ENCODE results near the gene NPFF.

The NPFF gene

DNA sequence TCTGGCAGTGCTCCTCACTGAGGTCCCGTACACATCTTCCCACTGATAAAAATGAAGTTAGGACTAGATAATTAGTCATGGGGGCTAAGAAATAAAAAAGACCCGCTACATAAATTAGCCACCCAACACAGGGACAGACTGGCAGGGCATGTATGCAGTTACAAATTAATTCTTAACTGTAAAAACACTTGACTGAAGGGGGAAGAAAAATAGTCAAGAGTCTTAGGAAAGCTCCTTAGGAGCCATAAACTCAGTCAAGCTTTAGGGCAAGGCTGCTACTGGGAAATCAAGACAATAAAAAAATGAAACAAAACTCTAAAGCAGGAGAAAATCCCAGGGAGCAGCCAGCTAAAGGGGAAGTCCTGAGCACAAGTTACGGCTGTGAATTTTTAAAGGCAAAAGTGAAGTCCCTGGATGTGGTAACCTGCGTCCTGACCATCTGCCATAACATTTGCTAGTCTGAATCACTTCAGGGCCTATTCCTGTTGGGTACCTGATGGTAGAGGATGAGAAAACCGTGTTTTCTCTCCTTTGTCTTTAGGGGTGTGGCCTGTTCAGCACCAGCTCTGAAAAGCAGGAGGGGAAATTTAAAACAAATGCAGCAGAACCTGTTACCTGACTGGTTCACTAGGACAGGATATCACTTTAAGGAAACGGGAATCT lies 7.5 kb upstream of the NPFF start:
- no peak for DNase-seq (ENCODE audit: low read depth in 2 of 2)

DNA sequence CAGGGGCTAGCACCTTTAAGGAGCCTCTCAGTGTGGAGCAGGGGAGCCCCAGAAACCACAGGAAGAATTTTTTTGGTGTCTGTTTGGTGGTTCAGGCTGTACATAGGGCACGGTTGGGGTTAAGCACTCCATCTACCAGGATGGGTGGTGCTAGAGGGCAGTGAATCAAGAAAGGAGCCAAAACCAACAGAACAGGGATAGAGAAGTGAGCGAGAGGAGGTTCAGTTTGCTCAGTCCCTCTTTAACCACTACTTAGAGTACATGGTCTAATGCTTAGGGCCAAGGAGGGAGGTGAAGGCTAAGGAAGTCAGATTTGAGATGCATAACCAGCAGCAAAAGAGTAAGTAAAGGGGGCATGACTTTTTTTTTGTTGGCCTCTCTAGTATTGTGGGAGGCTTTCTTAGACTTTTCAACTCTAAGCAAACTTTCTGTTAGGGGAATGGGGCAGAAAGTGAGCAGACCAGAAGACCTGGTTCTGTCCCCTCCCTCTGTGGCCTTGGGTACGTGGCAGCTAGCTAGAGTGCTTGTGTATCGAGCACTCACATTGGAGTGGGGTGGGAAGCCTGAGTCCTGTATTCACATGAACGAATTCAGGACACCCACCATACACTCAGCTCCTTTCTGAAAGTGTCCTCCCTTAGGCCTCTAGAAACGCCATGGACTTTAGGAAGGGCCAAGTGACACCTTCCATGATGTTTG lies 6.6 kb upstream of the NPFF start:
- no peak for DNase-seq (ENCODE audit: low read depth in 2 of 2)

DNA sequence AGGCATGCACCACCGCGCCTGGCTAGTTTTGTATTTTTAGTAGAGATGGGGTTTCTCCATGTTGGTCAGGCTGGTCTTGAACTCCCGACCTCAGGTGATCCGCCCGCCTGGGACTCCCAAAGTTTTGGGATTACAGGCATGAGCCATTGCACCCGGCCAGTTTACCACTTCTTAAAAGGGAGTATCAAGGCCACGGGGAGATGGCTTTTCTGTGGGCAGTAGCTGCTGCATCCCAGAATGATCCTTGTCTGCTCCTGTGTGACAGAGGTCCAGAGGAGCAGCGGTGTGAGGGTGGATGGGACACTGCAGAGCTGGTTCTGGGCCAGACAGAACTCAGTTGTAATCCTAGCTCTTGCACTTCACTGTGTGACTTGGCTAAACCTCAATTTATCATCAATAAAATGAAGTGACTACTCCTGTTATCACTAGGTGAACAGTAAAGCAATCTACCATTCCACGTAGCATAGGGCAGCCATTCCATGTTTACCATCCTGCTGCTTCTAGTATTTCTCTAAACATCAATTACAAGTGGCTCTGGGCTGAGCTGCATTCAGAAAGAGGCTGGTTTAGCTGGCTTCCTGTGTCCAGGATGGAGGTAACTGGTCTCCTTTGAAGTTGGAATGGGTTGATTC lies 3.0 kb upstream of the NPFF start:
- DNase-seq (ENCODE audit: low read depth in 2 of 2): no peak

DNA sequence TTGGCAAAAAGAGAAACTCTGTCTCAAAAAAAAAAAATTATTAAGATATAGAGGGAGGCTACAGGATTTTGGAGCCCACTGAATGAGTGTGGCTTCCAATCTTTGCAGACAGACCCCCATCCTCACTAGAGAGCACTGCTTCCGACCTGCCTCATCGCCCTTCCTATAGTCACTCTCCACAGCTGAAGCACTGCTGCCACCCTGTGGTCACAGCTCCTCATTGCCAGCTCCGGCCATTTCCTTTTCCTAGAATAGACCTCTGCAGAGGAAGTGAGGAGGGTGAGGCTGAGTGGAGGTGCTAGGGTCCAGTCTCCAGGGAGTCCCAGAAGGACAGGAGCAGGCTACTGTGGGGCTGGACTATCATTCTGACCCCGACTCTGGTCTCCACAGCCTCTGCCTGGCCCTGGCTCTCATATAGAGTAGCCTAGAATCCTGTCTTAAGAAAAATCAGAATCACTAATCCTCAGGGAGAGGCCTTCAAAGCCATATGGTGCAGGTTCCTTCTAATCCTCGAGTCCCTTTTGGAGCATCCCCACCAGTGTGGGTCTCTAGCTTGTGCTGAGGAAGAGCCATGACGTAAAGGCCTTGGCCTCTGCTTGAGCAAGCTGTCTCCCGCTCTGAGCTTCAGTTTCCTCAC lies 1.4 kb upstream of the NPFF start:
- DNase-seq (ENCODE audit: low read depth in 2 of 2): peak; percentile 58 to 66

DNA sequence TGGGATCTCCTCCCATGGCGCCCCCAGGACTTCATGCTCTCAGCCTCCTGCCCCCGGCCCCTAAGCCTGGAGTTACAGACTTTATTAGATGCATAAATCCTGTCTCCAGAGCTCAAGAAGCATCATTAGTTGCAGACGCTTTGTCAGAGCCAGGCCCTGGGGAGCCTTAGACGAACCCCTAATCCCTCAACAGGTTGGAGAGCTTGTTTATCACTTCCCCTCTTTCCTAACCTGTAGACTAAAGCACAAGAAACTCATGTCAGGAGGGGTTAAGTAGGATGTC lies 260 bp upstream of the NPFF start:
- DNase-seq (ENCODE audit: low read depth in 2 of 2): no peak

DNA sequence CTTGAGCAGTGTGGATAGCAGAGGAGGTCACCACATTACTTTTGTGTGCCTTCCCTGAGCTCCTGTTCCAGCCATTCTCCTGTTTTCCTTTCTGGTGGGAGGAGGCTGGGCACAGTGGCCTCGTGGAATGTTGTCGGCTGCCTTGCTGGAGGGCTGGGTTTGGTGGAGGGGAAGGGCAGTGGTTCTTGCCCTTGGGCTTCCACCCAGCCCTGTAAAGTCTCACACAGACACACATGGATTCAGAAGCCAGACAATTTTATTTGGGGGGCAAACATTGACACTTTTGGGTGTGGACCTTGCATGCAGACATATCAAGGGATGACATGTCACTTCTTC lies 866 bp downstream of the NPFF start:
- no peak for DNase-seq (ENCODE audit: low read depth in 2 of 2)

DNA sequence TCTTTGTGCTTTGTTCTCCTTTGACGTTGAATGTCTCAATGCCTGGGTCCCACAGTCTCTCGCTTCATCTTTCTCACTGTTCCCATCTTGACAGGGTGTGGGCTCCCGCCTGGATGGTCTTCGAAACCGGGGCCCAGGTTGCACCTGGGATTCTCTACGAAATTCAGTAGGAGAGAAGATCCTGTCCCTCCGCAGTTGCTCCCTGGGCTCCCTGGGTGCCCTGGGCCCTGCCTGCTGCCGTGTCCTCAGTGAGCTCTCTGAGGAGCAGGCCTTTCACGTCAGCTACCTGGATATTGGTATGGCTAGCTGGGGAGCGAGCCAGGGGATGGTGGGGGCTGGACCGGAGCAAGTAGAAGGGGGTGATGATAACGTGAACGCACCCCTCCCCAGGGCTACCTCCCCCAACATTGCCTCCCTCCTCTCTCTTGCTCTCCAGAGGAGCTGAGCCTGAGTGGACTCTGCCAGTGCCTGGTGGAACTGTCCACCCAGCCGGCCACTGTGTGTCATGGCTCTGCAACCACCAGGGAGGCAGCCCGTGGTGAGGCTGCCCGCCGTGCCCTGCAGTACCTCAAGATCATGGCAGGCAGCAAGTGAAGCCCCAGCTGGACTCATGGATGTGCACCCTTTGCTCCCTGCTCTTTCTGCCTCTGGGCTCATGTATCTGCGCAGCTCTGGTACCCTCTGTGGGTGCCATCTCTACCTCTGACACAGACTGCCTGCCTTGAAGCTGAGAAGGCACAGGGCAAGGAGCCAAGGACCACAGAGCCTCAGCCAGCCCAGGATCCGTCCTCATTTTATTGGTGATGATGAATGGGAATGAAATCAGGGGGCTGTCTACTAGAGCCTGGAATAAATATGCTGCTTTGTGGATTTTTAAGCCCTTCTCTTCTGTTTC lies 1.5 kb downstream of the NPFF start:
- DNase-seq (ENCODE audit: low read depth in 2 of 2): no peak

DNA sequence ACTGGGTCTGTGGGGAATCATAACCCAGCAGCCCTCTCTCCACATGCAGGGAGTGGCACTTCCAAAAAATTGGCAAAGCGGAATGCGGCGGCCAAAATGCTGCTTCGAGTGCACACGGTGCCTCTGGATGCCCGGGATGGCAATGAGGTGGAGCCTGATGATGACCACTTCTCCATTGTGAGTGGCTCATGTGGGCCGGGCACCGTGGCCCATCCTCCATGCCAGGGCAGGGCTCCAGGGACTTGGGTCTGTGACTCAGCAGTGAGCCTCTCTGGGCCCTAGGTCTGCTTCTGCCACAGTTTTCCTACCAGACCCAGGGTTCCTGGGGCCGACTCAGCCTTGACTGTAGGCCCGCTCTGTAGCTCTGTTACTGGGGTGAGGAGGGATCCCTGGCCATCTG lies 2.2 kb downstream of the NPFF start:
- DNase-seq (ENCODE audit: low read depth in 2 of 2): no peak

DNA sequence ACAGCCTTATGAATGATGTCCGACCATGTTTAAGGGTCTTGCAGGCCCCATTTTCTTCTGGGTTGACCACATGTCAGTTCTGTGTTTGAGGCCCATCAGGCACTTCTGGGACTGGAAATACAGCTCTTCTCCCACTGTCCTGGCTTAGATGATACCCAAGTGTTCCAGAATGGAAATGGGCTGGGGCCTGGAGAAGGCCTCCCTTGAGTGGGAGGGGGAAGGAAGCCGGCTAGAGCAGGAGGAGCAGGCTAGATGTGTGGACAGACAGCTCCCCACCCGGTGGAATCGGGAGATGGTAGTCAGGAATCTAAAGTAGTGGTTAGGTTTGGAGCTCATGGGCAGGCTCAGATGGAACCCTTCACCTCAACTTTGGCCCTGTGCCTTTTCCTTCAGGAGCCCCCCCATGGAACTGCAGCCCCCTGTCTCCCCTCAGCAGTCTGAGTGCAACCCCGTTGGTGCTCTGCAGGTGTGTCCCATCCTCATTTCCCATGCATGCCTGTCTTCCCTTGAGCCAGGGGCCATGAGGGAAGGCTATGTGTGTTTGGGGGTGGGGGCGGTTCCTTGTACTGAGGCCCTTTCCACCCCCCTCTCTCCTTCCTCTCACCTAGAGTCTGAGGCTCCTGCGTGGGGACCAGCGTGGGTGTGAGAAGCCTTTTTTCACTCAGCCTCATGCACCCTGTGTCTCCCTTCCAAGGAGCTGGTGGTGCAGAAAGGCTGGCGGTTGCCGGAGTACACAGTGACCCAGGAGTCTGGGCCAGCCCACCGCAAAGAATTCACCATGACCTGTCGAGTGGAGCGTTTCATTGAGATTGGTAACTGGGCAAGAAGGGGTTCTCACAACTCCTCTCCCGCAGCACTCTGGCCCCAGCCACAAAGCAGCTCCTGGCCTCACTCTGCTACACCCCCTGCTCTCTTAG lies 3.0 kb downstream of the NPFF start:
- no peak for DNase-seq (ENCODE audit: low read depth in 2 of 2)

DNA sequence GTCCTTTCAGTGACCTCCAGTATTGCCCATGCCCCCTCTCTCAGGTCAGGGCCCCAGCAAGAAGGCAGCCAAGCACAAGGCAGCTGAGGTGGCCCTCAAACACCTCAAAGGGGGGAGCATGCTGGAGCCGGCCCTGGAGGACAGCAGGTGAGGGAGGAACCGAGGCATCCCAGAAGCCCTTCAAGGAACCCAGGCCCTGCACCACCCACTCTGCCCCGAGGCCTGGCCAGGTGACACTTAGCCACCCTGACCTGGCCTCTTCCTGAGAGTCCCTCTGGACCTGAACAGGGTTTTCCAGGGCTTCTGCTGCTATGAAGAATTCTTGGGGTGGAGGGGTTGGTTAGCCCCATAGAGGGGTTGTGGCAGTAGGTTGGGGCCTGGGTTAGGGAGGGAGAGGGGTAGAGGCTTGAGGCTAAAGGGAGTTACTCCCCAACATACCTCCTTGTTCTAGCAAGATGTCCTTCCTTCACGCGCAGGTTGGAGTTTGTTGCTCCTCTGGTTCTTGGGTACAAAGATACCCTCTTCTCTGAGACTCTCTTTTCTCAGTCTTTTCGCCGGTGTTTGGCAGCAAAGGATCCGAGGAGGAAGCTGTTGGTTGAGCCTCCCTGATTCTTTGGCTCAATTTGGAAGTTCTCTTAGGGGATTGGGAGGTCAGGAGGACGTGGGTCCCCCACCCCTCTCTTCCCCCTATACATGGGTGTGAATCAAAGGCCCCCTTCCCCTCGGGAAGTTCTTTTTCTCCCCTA lies 4.1 kb downstream of the NPFF start:
- no peak for DNase-seq (ENCODE audit: low read depth in 2 of 2)

DNA sequence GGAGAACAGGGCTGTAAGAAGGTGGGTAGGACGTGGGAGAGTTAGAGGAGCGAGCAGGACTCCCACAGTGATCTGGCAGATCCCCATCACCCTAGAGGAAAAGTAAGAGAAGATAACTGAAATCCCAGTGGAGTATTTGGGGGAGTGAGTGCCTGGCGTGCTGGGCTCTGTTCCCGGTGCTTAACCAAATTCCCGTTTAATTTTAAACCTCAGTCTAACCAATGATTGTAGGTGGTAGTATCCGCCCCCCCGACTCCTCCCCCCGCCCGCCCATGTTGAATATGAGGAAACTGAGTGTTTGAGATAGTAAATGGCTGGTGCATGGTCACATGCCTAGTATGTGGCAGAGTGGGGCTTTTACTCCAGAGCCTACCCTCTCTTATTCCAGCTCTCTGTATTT lies 5.0 kb downstream of the NPFF start:
- no peak for DNase-seq (ENCODE audit: low read depth in 2 of 2)

DNA sequence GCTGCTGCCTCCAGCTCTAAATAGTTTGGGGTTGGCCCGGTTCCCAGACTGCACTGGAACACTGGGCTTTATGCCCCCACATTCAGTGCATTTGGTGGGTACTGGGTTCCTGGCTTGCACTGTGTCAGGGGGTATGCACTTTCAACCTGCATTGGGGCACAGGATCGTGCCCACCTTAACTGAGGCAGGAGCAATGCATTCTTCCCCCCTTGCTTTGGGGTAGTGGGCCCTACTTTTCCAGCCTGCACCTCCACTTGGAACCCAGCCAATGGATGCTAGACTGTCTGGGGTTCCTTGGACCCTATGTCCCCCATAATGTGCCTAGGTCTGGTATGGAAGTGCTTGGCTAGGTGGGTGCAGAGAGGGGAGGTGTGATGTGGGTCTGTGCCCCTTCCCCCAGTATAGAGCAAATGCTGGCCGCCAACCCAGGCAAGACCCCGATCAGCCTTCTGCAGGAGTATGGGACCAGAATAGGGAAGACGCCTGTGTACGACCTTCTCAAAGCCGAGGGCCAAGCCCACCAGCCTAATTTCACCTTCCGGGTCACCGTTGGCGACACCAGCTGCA lies 5.6 kb downstream of the NPFF start:
- DNase-seq (ENCODE audit: low read depth in 2 of 2): no peak

DNA sequence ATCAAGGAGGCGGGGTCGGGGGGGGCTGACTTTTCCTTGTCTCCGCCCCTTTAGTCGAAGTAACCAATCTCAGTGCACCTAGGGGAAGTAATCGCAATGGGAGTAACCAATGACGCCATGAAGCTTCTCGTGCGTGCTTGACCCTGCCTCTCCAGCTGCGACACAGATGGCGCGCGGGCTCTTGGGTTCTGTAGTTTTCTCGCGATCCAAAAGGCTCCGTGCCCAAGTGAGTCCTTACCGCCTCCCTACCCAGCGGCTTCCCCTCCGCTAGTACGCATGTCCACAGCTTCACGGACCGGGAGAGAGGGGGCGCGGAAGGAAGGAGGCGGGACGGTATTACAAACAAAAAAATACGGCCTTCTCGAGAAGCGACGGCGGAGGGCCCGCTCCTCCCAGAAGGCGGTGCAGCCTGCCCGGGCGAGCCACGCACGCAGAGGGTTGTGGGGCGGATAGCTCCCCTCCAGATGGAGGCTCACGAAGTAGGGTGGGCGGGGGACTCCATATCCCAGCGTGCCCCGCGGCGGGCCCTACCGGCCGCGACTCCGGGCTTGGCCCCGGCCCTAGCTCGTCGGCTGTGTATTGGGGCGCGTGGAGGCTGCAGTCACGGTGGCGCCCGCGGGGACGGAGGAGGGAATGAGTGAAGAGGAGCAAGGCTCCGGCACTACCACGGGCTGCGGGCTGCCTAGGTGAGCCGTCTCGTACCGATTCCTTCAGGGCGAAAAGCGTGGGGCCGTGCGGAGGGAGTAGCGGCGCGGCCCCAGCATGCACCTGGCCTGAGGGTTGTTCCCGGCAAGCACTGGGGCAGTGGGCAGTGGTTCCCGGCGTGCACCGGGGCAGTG lies 6.3 kb downstream of the NPFF start, which contains the start of gene TARBP2:
TSS of gene TARBP2 (plus strand) at position 508 of the 839 bp plus-strand sequence. CDS start at position 634, 126 bp downstream.
- DNase-seq (ENCODE audit: low read depth in 2 of 2): peak; percentile 96

DNA sequence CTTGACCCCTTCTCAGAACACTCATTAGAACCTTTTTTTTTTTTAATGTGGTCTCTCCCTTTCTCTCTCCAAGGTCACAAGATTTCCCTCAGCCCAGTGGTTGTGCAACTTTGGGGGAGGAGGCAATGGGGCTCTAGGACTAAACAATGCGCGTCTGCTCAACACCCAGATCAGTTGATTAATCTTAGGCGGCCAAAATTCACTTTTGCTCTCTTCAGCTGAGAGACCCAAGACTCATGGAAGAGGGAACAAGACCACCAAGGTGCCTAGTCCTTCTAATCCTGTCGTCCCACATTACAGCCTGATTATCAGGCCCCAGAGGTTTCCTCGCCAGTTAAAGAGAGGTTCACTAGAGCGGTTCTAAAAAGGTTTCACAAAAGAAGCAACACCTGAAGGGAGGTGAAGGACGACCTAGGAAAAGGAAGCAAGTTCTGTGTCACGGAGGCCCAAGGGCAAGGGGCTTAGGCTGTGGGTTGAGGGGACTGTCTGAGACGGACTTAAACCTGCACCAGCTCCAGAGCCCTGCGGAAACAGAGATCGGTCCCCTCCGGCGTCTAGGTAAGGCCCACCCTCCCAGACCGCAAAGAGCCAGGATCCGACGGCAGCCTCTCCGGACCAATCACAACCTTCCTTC lies 7.0 kb downstream of the NPFF start:
- DNase-seq (ENCODE audit: low read depth in 2 of 2): no peak

DNA sequence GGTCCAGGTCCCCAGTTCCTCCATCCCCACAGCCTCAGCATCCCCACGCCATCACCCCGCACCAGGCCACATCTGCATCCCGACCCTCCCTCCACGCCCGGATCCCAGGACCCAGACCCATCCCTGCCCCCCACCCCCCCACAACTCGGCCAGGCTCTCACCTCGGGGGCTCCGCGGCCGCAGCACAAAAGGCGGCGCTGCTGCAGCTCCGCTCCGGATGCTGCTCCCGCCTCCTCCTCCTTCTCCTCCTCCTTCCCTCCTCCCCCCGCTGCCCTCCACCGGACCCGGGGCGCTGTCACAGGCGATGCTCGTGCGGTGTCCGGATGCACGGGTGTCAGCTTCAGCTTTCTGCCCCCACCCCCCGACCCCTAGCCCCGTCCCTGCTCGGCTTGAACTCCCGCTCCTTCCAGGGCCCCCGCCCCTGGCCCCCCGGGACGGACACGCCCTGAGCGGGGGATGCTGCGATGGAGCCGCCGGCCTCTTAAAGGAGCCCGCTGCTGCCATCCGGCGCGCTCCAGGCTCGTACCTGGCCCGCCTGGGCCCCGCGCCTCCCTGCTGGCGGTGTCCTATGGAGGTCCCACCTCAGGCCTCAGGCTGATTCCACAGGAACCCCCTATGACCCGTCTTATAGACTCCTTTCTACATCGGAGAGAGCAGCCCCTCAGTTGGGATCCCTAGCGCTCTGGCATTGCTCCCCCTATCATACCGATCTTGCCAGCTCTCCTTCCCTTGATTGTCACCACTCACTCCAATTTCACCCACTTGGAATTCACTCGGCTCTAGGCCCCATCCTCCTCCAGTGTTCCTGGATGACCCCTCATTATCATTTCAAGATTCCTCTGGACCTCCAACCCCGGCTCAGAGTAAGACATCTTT lies 7.8 kb downstream of the NPFF start, which contains the start of gene MAP3K12:
TSS of gene MAP3K12 (minus strand) at position 193 of the 876 bp plus-strand sequence. CDS start 12,067 bp downstream, outside the sequence.
- DNase-seq (ENCODE audit: low read depth in 2 of 2): peak in 1 of 2 donors; percentile 18

DNA sequence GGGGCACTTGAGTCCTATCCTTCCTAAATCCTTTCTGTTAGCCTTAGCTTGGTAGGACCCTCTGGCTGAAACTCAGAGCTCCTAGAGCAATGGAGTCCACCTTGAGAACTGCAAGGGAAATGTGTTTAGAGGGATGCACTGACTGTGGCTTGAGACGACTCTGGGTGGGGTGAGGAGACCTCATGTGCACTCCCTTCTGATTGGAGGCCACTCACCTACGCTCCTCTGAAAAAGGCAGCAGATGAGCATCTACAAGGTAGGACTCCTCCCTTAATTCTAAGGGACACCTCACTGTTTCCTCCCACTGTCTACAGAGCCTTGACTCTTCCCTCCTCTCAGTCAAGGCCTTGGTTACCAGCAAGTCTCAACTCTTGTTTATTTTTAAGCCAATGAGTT lies 9.1 kb downstream of the NPFF start:
- DNase-seq (ENCODE audit: low read depth in 2 of 2): no peak

DNA sequence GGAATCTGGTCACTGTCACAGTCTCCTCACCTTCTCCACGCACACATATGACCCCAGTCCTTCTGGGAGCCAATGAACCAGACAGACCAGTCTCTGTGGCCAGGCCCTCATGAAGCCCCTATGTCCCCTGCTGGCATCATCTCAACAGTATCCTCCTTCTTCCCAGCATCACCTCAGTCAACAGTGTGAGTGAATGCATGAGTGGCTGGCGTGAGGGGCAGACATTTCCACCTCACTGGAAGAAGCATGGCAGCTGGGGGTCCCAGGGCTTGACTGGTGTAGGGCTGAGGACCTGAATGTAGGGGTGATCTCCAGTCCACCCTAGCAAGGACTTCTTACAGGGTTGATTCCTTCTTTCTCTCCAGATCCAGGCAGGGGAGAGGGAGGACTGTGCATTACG lies 9.8 kb downstream of the NPFF start:
- DNase-seq (ENCODE audit: low read depth in 2 of 2): no peak

DNA sequence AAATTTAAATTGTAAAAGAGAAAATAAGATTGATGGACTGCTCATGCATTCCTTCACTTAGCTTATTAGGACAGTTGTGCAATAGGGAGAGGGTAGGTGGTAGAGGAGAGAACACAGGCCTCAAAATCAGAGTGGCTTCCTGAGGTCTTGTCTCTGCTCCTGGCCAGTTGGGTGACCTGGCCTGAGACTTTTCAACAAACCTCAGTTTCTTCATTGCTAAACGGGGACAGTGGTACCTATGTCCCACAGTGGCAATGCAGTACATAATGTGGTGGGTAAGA lies 10.6 kb downstream of the NPFF start:
- DNase-seq (ENCODE audit: low read depth in 2 of 2): no peak

Measured in stimulated activated CD8-positive, alpha-beta memory T cell treated with anti-CD3 and anti-CD28 coated beads, Interleukin-7, amount 100 ng/mL, for 1 hour (primary cell).